Central memory CD8-positive, alpha-beta T cell (primary cell): Measurements from ENCODE around the gene SUCO.

ENCODE experiments used
- ATAC-seq: fragments of 150-1000 bp; cut with Tn5 transposase; replicated peaks from 2 replicates; pipeline ENCODE4 v1.10.0; 2022; ENCODE audit warnings: mild to moderate bottlenecking, moderate FRiP score, moderate number of reproducible peaks; ENCODE audit not compliant: poor library complexity, severe bottlenecking; ENCODE audit errors: extremely low read depth
- DNase-seq, 2 donors: peaks; one replicate each; pipeline ENCODE4 v3.0.0; 2021; ENCODE audit warnings: low spot score in 2 of 2
- H3K27ac Mint-ChIP-seq: one replicate; pipeline ENCODE4 v1.8.0; 2022; ENCODE audit warnings: low read depth, mild to moderate bottlenecking, moderate library complexity, mixed read lengths
- H3K27me3 Mint-ChIP-seq: one replicate; pipeline ENCODE4 v1.8.0; 2022; ENCODE audit warnings: mixed read lengths
- H3K36me3 Mint-ChIP-seq: one replicate; pipeline ENCODE4 v1.8.0; 2022; ENCODE audit warnings: mild to moderate bottlenecking, moderate library complexity, mixed read lengths; ENCODE audit not compliant: insufficient read depth
- H3K4me1 Mint-ChIP-seq: one replicate; pipeline ENCODE4 v1.8.0; 2022; ENCODE audit warnings: mixed read lengths
- H3K4me3 Mint-ChIP-seq: one replicate; pipeline ENCODE4 v1.8.0; 2022; ENCODE audit warnings: mild to moderate bottlenecking, moderate library complexity, mixed read lengths
- H3K9me3 Mint-ChIP-seq: one replicate; pipeline ENCODE4 v1.8.0; 2022; ENCODE audit warnings: mixed read lengths

SUCO gene

DNA sequence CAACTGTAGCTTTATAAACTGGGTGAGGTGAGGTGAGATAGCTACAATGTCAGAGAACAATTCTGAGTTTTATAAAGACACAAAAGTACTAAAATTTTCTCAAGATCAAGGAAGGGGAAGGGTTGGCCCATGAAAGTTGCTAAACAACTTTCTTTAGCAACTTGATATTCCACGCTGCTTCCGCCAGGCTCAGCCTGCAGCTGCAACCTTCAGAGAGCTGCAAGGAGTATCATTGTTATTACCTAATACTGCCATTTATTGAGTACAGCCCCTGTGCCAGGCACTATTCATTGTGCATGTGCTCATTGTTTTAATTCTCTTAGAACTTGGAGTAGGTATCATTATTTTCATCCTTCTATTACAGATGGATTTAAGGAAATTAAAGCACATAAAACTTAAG is 34.1 kb upstream of the SUCO start:
- Mint-ChIP-seq H3K36me3 (no peaks in the 10 kb centered on the region), H3K4me1 (no peaks in the 10 kb centered on the region), H3K9me3 (no peaks in the 10 kb centered on the region), H3K27ac (no peak overlapping the region), H3K4me3 (no peak overlapping the region), H3K27me3 (peaks cover 7% of the 10 kb centered on the region)
- ATAC-seq (no peak), DNase-seq (no peak)

DNA sequence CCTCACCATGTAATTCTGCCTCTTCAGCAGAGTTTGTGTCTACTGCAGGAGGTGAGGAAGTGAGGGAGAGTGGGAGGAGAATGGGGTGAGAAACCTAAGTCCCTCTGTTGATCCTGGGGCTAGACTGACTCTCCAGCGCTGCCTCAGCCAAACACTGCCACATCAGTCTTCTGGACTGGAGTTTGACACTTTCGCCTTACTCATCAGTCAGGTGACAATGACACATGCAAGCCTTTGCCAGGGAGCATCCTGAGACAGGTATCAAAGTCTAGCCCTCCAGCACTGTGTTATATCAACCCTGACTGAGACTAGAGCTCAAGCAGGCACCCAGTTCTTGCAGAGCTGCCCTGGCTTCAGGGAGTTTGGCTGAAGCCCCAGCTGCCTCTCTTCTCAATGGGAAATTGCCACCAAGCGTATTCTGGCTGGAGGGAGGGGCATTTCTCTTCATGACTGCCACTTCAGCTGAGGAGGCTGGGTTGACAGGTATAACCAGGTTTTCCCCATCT is 33.3 kb upstream of the SUCO start:
- DNase-seq (no peak), ATAC-seq (no peak)
- Mint-ChIP-seq H3K9me3 (no peaks in the 10 kb centered on the region), H3K27ac (no peak overlapping the region), H3K4me3 (no peak overlapping the region), H3K27me3 (peaks cover 11% of the 10 kb centered on the region), H3K4me1 (no peaks in the 10 kb centered on the region), H3K36me3 (no peaks in the 10 kb centered on the region)

GRCh38 chr1:172500207-172500606 is 32.7 kb upstream of the SUCO start:
- ATAC-seq (no peak), DNase-seq (no peak)
- Mint-ChIP-seq H3K4me1 (no peaks in the 10 kb centered on the region), H3K36me3 (no peaks in the 10 kb centered on the region), H3K27me3 (peaks cover 15% of the 10 kb centered on the region), H3K9me3 (no peaks in the 10 kb centered on the region), H3K27ac (no peak overlapping the region), H3K4me3 (no peak overlapping the region)

- Mint-ChIP-seq H3K27me3 (peaks cover 15% of the 10 kb centered on the region), H3K4me3 (no peak overlapping the region), H3K4me1 (no peaks in the 10 kb centered on the region)
Measured at GRCh38 chr1:172507741-172508140, 25.2 kb upstream of the SUCO start.

DNA sequence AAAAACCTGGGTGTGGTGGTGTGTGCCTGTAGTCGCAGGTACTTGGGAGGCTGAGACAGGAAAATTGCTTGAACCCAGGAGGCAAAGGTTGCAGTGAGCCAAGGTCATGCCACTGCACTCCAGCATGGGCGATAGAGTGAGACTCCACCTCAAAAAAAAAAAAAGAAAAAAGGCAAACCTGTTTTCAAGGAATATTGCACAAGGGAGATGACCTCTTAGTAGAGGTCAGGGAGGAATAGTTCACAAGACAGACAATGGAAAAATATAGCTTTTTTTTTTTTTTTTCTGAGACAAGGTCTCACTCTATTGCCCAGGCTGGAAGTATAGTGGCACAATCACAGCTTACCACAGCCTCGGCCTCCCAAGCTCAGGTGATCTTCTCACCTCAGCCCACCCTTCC is 22.5 kb upstream of the SUCO start:
- H3K27me3 Mint-ChIP-seq = no peaks in the 10 kb centered on the region
- DNase-seq = no peak
- H3K36me3 Mint-ChIP-seq = no peaks in the 10 kb centered on the region
- ATAC-seq = no peak
- H3K4me3 Mint-ChIP-seq = no peak overlapping the region
- H3K4me1 Mint-ChIP-seq = no peaks in the 10 kb centered on the region
- no peak overlapping the region for H3K27ac Mint-ChIP-seq
- H3K9me3 Mint-ChIP-seq = no peaks in the 10 kb centered on the region

More at GRCh38 chr1:172507741-172508140, 25.2 kb upstream of the SUCO start:
- no peak overlapping the region for H3K27ac Mint-ChIP-seq
- DNase-seq = no peak
- no peak for ATAC-seq
- H3K36me3 Mint-ChIP-seq = no peaks in the 10 kb centered on the region
- H3K9me3 Mint-ChIP-seq = no peaks in the 10 kb centered on the region

- no peak for ATAC-seq
- Mint-ChIP-seq H3K4me3 (no peak overlapping the region), H3K36me3 (no peaks in the 10 kb centered on the region), H3K9me3 (no peaks in the 10 kb centered on the region), H3K4me1 (no peaks in the 10 kb centered on the region), H3K27ac (no peak overlapping the region), H3K27me3 (no peaks in the 10 kb centered on the region)
- DNase-seq = no peak
Measured at GRCh38 chr1:172512591-172512990, 20.4 kb upstream of the SUCO start.

DNA sequence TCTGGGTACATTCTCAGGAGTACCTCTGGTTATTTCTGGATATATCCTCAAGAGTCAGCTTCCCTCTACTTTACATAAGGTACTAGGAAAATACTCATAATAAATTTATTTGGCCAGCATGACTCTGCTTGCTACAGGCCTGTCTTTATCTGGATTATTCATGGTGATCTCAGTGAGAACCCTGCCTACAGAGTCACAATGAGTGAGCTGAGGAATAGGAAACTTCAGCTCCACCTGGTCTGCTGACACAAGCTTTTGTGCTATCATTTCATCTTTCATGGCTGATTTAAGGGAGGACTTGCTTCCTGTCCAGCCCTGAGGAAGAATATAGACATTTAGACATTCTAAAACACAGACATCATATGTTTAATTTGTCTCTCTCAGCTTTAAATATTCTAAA is 19.5 kb upstream of the SUCO start:
- H3K9me3 Mint-ChIP-seq = no peaks in the 10 kb centered on the region
- no peak overlapping the region for H3K4me3 Mint-ChIP-seq
- DNase-seq (no peak), ATAC-seq (no peak)
- H3K27me3 Mint-ChIP-seq = no peaks in the 10 kb centered on the region
- no peaks in the 10 kb centered on the region for H3K36me3 Mint-ChIP-seq
- no peak overlapping the region for H3K27ac Mint-ChIP-seq
- no peaks in the 10 kb centered on the region for H3K4me1 Mint-ChIP-seq

GRCh38 chr1:172514108-172514507 is 18.8 kb upstream of the SUCO start:
- Mint-ChIP-seq H3K9me3 (no peaks in the 10 kb centered on the region), H3K27me3 (no peaks in the 10 kb centered on the region), H3K4me1 (no peaks in the 10 kb centered on the region), H3K27ac (no peak overlapping the region), H3K4me3 (no peak overlapping the region), H3K36me3 (no peaks in the 10 kb centered on the region)
- ATAC-seq (no peak), DNase-seq (no peak)

DNA sequence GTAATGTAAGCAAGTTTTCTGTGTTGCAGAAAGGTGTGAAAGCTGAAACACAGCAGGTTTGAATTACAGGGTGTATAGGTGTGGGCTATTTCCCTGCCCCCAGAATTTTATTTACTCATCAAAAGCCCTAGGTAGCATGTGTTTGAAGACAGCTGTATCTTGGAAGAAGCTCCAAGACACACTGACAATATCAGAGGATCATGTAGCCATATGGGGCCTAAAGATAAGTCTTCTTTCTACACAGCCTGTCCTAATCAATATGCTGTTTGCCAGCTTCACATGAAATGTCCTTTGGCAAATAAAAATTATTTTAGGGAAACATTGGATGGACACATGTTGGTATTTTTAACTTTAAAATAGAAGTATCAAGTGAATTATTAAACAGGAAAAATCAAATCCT is 17.5 kb upstream of the SUCO start:
- Mint-ChIP-seq H3K27me3 (no peaks in the 10 kb centered on the region), H3K4me1 (no peaks in the 10 kb centered on the region), H3K36me3 (no peaks in the 10 kb centered on the region), H3K4me3 (no peak overlapping the region), H3K9me3 (no peaks in the 10 kb centered on the region), H3K27ac (no peak overlapping the region)
- ATAC-seq (no peak), DNase-seq (no peak)

- ATAC-seq = no peak
- Mint-ChIP-seq H3K4me1 (no peaks in the 10 kb centered on the region), H3K36me3 (no peaks in the 10 kb centered on the region), H3K9me3 (no peaks in the 10 kb centered on the region), H3K27ac (no peak overlapping the region), H3K27me3 (no peaks in the 10 kb centered on the region), H3K4me3 (no peak overlapping the region)
- DNase-seq = no peak
Measured at GRCh38 chr1:172515927-172516326, 17.0 kb upstream of the SUCO start.

DNA sequence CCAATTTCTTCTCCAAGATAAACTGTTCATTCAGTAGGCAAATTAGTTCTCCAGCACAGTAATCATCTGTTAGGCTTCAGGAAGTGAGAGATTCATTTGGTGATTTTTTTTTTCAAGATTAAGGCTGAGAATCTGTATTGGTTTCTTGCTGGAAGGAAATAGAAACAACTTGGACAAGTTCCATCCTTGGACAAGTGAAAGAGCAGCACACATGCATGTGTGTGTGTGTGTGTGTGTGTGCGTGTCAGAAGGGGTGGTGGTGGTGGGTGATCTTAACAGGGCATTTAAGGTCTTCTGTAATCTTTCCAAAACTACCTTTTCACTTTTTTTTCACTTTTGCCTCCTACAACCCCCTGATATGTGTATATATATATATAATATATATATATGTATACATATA is 15.9 kb upstream of the SUCO start:
- ATAC-seq = no peak
- Mint-ChIP-seq H3K9me3 (no peaks in the 10 kb centered on the region), H3K4me3 (no peak overlapping the region), H3K27me3 (no peaks in the 10 kb centered on the region), H3K27ac (no peak overlapping the region), H3K36me3 (no peaks in the 10 kb centered on the region), H3K4me1 (no peaks in the 10 kb centered on the region)
- DNase-seq = no peak

DNA sequence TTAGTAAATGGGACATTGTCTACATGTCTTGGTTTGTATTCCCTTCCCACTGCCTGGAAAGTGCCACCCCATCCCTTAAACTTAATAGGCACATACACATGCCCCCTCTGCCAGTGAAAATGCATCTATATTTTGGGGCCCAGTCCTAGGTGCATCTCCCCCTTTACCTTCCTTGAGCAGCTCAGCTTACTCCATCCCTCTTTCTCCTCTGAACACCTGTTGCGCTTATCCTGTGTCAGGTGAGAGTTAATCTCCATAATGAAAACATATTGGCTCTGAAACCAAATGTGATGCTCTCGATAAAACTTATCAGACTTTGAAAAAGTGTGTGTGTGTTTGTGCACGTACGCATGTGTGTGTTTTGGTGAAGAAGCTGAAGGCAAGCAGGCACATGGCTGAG is 15.4 kb upstream of the SUCO start:
- Mint-ChIP-seq H3K4me3 (no peak overlapping the region), H3K4me1 (no peaks in the 10 kb centered on the region), H3K27me3 (no peaks in the 10 kb centered on the region), H3K27ac (no peak overlapping the region), H3K36me3 (no peaks in the 10 kb centered on the region), H3K9me3 (no peaks in the 10 kb centered on the region)
- ATAC-seq (no peak), DNase-seq (no peak)

GRCh38 chr1:172529304-172529703 is 3.6 kb upstream of the SUCO start:
- no peak for ATAC-seq
- H3K27ac Mint-ChIP-seq = no peak overlapping the region
- peaks cover 27% of the 10 kb centered on the region for H3K4me1 Mint-ChIP-seq
- H3K4me3 Mint-ChIP-seq = no peak overlapping the region
- no peak for DNase-seq
- H3K27me3 Mint-ChIP-seq = peaks cover 20% of the 10 kb centered on the region
- no peaks in the 10 kb centered on the region for H3K9me3 Mint-ChIP-seq
- peaks cover 16% of the 10 kb centered on the region for H3K36me3 Mint-ChIP-seq

GRCh38 chr1:172530000-172530399 is 3.0 kb upstream of the SUCO start:
- ATAC-seq = no peak
- no peak overlapping the region for H3K27ac Mint-ChIP-seq
- H3K4me1 Mint-ChIP-seq = peaks cover 34% of the 10 kb centered on the region
- no peak for DNase-seq
- no peak overlapping the region for H3K4me3 Mint-ChIP-seq
- no peaks in the 10 kb centered on the region for H3K9me3 Mint-ChIP-seq
- H3K36me3 Mint-ChIP-seq = peaks cover 16% of the 10 kb centered on the region
- peaks cover 17% of the 10 kb centered on the region for H3K27me3 Mint-ChIP-seq
